ENCODE data around the gene IFITM1. TPM values are rescaled to one million over a fixed set of nuclear protein-coding genes. Genes with fewer than 3 reads are reported as not detected.
A peak's percentile ranks its signal among the peaks of the same experiment; 100 is the strongest.

The IFITM1 gene
- total and polyA plus RNA-seq, 9 of the 15 experiments (the other 6 are each of a cell fraction or from before 2014, with no cell fraction given): 691 to 5,579 (median 974) TPM

GRCh38 chr11:297586-298405 is 16.0 kb upstream of the IFITM1 start (continued):
- TF ChIP-seq ZBTB26 (CRISPR knock-in tag; IDR thresholded peaks at IDR 0.05) (no peak), CBX3 (IDR thresholded peaks at IDR 0.05; ENCODE audit: borderline replicate concordance in 1 of 2, low read length in 2 of 2) (no peak), SMAD3 (CRISPR knock-in tag; conservative IDR thresholded peaks at IDR 0.05) (no peak), ZNF76 (CRISPR knock-in tag; IDR thresholded peaks at IDR 0.05; ENCODE audit: borderline replicate concordance) (no peak), CAMTA2 (CRISPR knock-in tag; conservative IDR thresholded peaks at IDR 0.05) (no peak), PHF20 (IDR thresholded peaks at IDR 0.05; ENCODE audit: partially characterized antibody) (no peak), SUPT5H (IDR thresholded peaks at IDR 0.05) (0 out of 2 replicates have a peak, but pooled peaks have one; percentile 31), MXI1 (IDR thresholded peaks at IDR 0.05; ENCODE audit: low read depth, low read length) (0 out of 2 replicates have a peak, but pooled peaks have one; percentile 24), TAF9B (IDR thresholded peaks at IDR 0.05; ENCODE audit: partially characterized antibody) (no peak), ARHGAP35 (IDR thresholded peaks at IDR 0.05; ENCODE audit: partially characterized antibody) (no peak), MAFK (IDR thresholded peaks at IDR 0.05; ENCODE audit: low read length) (no peak), CC2D1A (IDR thresholded peaks at IDR 0.05) (no peak), GABPB2 (CRISPR knock-in tag; conservative IDR thresholded peaks at IDR 0.05) (no peak), ZC3H8 (IDR thresholded peaks at IDR 0.05) (no peak), CTBP1 (IDR thresholded peaks at IDR 0.05; ENCODE audit: borderline replicate concordance) (0 out of 2 replicates have a peak, but pooled peaks have one; percentile 30), EHMT2 (IDR thresholded peaks at IDR 0.05) (no peak), TAF15 (IDR thresholded peaks at IDR 0.05; ENCODE audit: low read depth, low read length) (no peak), TRIM28 (IDR thresholded peaks at IDR 0.05) (no peak), ILF3 (IDR thresholded peaks at IDR 0.05; ENCODE audit: borderline replicate concordance) (no peak), NFIX (CRISPR knock-in tag; IDR thresholded peaks at IDR 0.05; ENCODE audit: low read depth) (no peak), CHD1 (IDR thresholded peaks at IDR 0.05; ENCODE audit: low read length) (no peak), FOXK1 (CRISPR knock-in tag; IDR thresholded peaks at IDR 0.05; ENCODE audit: borderline replicate concordance) (no peak), ZNF561 (CRISPR knock-in tag; conservative IDR thresholded peaks at IDR 0.05) (no peak), ZNF146 (CRISPR knock-in tag; IDR thresholded peaks at IDR 0.05; ENCODE audit: unreplicated experiment) (no peak), PHF8 (IDR thresholded peaks at IDR 0.05; ENCODE audit: borderline replicate concordance, low read length) (peak; percentile 26; the same call in 1 of the 2 replicates), ZNF408 (CRISPR knock-in tag; IDR thresholded peaks at IDR 0.05; ENCODE audit: low read depth) (no peak)
- TF ChIP-seq, protein P1, sequence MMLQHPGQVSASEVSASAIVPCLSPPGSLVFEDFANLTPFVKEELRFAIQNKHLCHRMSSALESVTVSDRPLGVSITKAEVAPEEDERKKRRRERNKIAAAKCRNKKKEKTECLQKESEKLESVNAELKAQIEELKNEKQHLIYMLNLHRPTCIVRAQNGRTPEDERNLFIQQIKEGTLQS (IDR thresholded peaks at IDR 0.05): no peak
- TF ChIP-seq, protein P1 (CRISPR knock-in tag; conservative IDR thresholded peaks at IDR 0.05): no peak
- TF ChIP-seq, protein P2, sequence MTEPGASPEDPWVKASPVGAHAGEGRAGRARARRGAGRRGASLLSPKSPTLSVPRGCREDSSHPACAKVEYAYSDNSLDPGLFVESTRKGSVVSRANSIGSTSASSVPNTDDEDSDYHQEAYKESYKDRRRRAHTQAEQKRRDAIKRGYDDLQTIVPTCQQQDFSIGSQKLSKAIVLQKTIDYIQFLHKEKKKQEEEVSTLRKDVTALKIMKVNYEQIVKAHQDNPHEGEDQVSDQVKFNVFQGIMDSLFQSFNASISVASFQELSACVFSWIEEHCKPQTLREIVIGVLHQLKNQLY (CRISPR knock-in tag; conservative IDR thresholded peaks at IDR 0.05): no peak

Data from K562 (cell line).